HCT116 (cell line): ENCODE results near the gene CPM. TPM values are rescaled to one million over a fixed set of nuclear protein-coding genes. Genes with fewer than 3 reads are reported as not detected.

ENCODE experiments used
- ATAC-seq: fragments of 200-7000 bp; cut with Tn5 transposase; 2 replicates; pipeline ENCODE4 v1.9.1; 2020; ENCODE audit warnings: mild to moderate bottlenecking, moderate library complexity
- BruUV-seq: library from RNA; stranded (reverse); fragments of 400-500 nt; replicated peaks from 2 replicates; lab custom pipeline; 2021; lab: Mats Ljungman, UMichigan
- CTCF ChIA-PET: fragments of 300-600 bp; sonication (Branson Sonifier 250); formaldehyde crosslinking; loops from one replicate; lab custom pipeline; 2021; ENCODE audit warnings: antibody characterized with exemption; lab: Charles Lee
- POLR2A ChIA-PET: fragments of 300-600, 350-600 bp; sonication (Branson Sonifier 250); formaldehyde crosslinking; loops from one replicate; lab custom pipeline; 2021; ENCODE audit warnings: antibody characterized with exemption; lab: Charles Lee
- RAD21 ChIA-PET, 2 experiments: fragments of 300-600 bp; sonication (Branson Sonifier 250); formaldehyde crosslinking; loops; one replicate each; lab custom pipeline; 2023; ENCODE audit warnings: low total read pairs in 2 of 2; ENCODE audit not compliant: uncharacterized antibody in 2 of 2, unreplicated experiment in 2 of 2, low non-redundant PET in 1 of 2; lab: Charles Lee
- DNase-seq: peaks from one replicate; pipeline ENCODE4 v3.0.0-alpha.2; 2010; ENCODE audit warnings: low read depth, low spot score
- H2AFZ ChIP-seq: fragments of 200-600 bp; shearing (Covaris generic), sonication (generic); 2 replicates; pipeline ENCODE4 v1.6.1; 2017; ENCODE audit warnings: low read depth, mixed run types, mixed read lengths, antibody characterized with exemption, low read length; ENCODE audit not compliant: poor library complexity, severe bottlenecking
- H3K27ac ChIP-seq: 2 replicates; pipeline ENCODE4 v1.5.1; 2012; ENCODE audit warnings: low read depth, low read length
- H3K27me3 ChIP-seq: fragments of 200-600 bp; sonication (generic); 2 replicates; pipeline ENCODE4 v1.6.1; 2016; ENCODE audit warnings: mixed run types, low read length, mixed read lengths; ENCODE audit not compliant: insufficient read depth
- H3K36me3 ChIP-seq, 2 experiments: fragments of 200-500 bp in 1 of 2; fragments of 200-600 bp in 1 of 2; sonication (Bioruptor generic) in 1 of 2; sonication (generic) in 1 of 2; 2 replicates each; pipeline versions ENCODE4 v1.5.1 to v1.6.1; 2014 to 2016; ENCODE audit warnings: low read length in 2 of 2, inconsistent platforms in 1 of 2, mixed read lengths in 1 of 2, mixed run types in 1 of 2; ENCODE audit not compliant: insufficient read depth in 2 of 2, control insufficient read depth in 1 of 2
- H3K4me1 ChIP-seq, 2 experiments: fragments of 200-600 bp in 1 of 2; sonication (generic) in 1 of 2; 2 replicates each; pipeline versions ENCODE4 v1.5.1 to v1.6.1; 2012 to 2017; ENCODE audit warnings: low read length in 2 of 2, inconsistent platforms in 1 of 2, mild to moderate bottlenecking in 1 of 2, mixed read lengths in 1 of 2, mixed run types in 1 of 2, moderate library complexity in 1 of 2; ENCODE audit not compliant: insufficient read depth in 2 of 2, control insufficient read depth in 1 of 2
- H3K4me2 ChIP-seq: fragments of 200-600 bp; sonication (generic); 2 replicates; pipeline ENCODE4 v1.6.1; 2017; ENCODE audit warnings: mixed run types, low read length, mixed read lengths
- H3K4me3 ChIP-seq, 2 experiments: fragments of 200-600 bp in 1 of 2; sonication (generic) in 1 of 2; replicated peaks in 1 of 2; 2 replicates each; pipeline ENCODE4 v1.5.1; 2011 to 2016; ENCODE audit warnings: low read length in 2 of 2, control low read depth in 1 of 2, low read depth in 1 of 2, mild to moderate bottlenecking in 1 of 2, mixed read lengths in 1 of 2, mixed run types in 1 of 2
- H3K79me2 ChIP-seq: fragments of 200-600 bp; sonication (generic); 2 replicates; pipeline ENCODE4 v1.6.1; 2017; ENCODE audit warnings: mild to moderate bottlenecking, mixed run types, low read length, moderate library complexity, mixed read lengths; ENCODE audit not compliant: insufficient read depth
- H3K9ac ChIP-seq: fragments of 200-600 bp; sonication (generic); 2 replicates; pipeline ENCODE4 v1.6.1; 2016; ENCODE audit warnings: low read length, mixed read lengths
- H3K9me2 ChIP-seq: fragments of 200-600 bp; sonication (generic), shearing (Covaris generic); 2 replicates; pipeline ENCODE4 v1.6.1; 2017; ENCODE audit warnings: mixed run types, mild to moderate bottlenecking, moderate library complexity; ENCODE audit not compliant: insufficient read depth
- H3K9me3 ChIP-seq, 2 experiments: fragments of 200-500 bp in 1 of 2; fragments of 200-600 bp in 1 of 2; sonication (Bioruptor generic) in 1 of 2; sonication (generic) in 1 of 2; 2 replicates each; pipeline ENCODE4 v1.6.1; 2014 to 2017; ENCODE audit warnings: low read length in 2 of 2, mixed read lengths in 2 of 2, inconsistent platforms in 1 of 2, low read depth in 1 of 2, mild to moderate bottlenecking in 1 of 2, mixed run types in 1 of 2, moderate library complexity in 1 of 2; ENCODE audit not compliant: control insufficient read depth in 1 of 2, insufficient read depth in 1 of 2
- H4K20me1 ChIP-seq: fragments of 200-600 bp; sonication (generic), shearing (Covaris generic); 2 replicates; pipeline ENCODE4 v1.6.1; 2017; ENCODE audit warnings: mixed run types, mild to moderate bottlenecking, moderate library complexity; ENCODE audit not compliant: insufficient read depth
- CBX3 ChIP-seq: IDR thresholded peaks from 2 replicates; pipeline ENCODE4 v1.6.1; 2012; ENCODE audit warnings: low read depth
- CEBPB ChIP-seq: IDR thresholded peaks from 2 replicates; pipeline ENCODE4 v1.6.1; 2012; ENCODE audit warnings: low read depth
- EGR1 ChIP-seq: IDR thresholded peaks from 2 replicates; pipeline ENCODE4 v1.6.1; 2012; ENCODE audit warnings: low read depth
- EZH2 ChIP-seq: fragments of 200-600 bp; sonication (generic); IDR thresholded peaks from 2 replicates; pipeline ENCODE4 v1.6.1; 2017; ENCODE audit warnings: antibody characterized with exemption, mixed run types
- EZH2phosphoT487 ChIP-seq: fragments of 200-600 bp; IDR thresholded peaks from 2 replicates; pipeline ENCODE4 v1.6.1; 2018; ENCODE audit warnings: antibody characterized with exemption, borderline replicate concordance
- FOSL1 ChIP-seq: IDR thresholded peaks from 2 replicates; pipeline ENCODE4 v1.6.1; 2012; ENCODE audit warnings: low read depth
- JUND ChIP-seq: IDR thresholded peaks from 2 replicates; pipeline ENCODE4 v1.6.1; 2012
- POLR2A ChIP-seq: IDR thresholded peaks from 2 replicates; pipeline ENCODE4 v1.7.0; 2011; ENCODE audit warnings: borderline replicate concordance; ENCODE audit not compliant: insufficient read depth, insufficient read length; ENCODE audit errors: extremely low read depth
- POLR2AphosphoS5 ChIP-seq: IDR thresholded peaks from 2 replicates; pipeline ENCODE4 v1.6.1; 2011; ENCODE audit warnings: mild to moderate bottlenecking, low read depth, low read length, moderate library complexity
- RAD21 ChIP-seq: IDR thresholded peaks from 2 replicates; pipeline ENCODE4 v1.6.1; 2012; ENCODE audit warnings: low read depth, mild to moderate bottlenecking
- SIN3A ChIP-seq: IDR thresholded peaks from 2 replicates; pipeline ENCODE4 v1.6.1; 2012; ENCODE audit warnings: low read depth
- SP1 ChIP-seq: IDR thresholded peaks from 2 replicates; pipeline ENCODE4 v1.6.1; 2012; ENCODE audit warnings: low read depth
- SRF ChIP-seq: IDR thresholded peaks from 2 replicates; pipeline ENCODE4 v1.6.1; 2012; ENCODE audit warnings: low read depth
- YY1 ChIP-seq: IDR thresholded peaks from 2 replicates; pipeline ENCODE4 v1.6.1; 2011; ENCODE audit warnings: low read length, low read depth, moderate library complexity, mild to moderate bottlenecking; ENCODE audit not compliant: insufficient replicate concordance; ENCODE audit errors: extremely low read depth
- ZNF274 ChIP-seq: fragments of 200-500 bp; sonication (Bioruptor generic); IDR thresholded peaks from 2 replicates; pipeline ENCODE4 v1.6.1; 2014; ENCODE audit warnings: mild to moderate bottlenecking, low read depth, low read length, inconsistent platforms
- intact Hi-C: fragments of 100-400 bp; cut with micrococcal nuclease; formaldehyde crosslinking; loops from 2 replicates; pipeline ENCODE4 v1.10.0; 2022
- total RNA-seq: library from RNA; stranded (reverse); gene quantifications from one replicate; pipeline ENCODE4 v1.2.1, GENCODE V29; 2021; ENCODE audit not compliant: unreplicated experiment
- TF ChIP-seq, protein P1 (sequence below): IDR thresholded peaks from 2 replicates; pipeline ENCODE4 v1.6.1; 2012
- TF ChIP-seq, protein P2 (sequence below): IDR thresholded peaks from 2 replicates; pipeline ENCODE4 v1.6.1; 2012; ENCODE audit warnings: low read depth
- TF ChIP-seq, protein P3 (sequence below): IDR thresholded peaks from 2 replicates; pipeline ENCODE4 v1.6.1; 2011; ENCODE audit warnings: mild to moderate bottlenecking, low read length, moderate library complexity; ENCODE audit not compliant: insufficient replicate concordance; ENCODE audit errors: extremely low read depth

CPM gene
- total RNA-seq, 1 experiment from 2014 or later = 5.3 TPM

DNA sequence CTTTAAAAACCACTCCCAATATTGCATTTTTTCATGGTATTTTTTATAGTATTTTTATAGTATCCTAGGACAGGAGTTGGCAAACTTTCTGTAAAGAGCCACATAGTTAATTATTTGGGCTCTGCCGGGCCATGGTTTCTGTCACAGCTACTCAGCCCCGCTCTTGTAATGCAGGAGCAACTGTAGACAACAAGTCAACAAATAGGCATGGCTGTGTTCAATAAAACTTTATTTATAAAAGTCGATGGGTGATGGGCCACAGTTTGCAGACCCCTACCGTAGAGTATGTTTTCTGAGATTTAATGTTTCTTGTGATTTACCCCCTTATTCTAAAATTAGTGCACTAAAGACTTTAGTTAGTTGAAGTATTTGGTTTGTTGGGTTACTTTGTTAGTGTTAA, 99.5 kb downstream of the CPM start:
- Histone ChIP-seq H3K79me2 (peaks cover 58% of the 10 kb centered on the region), H3K27ac (no peak overlapping the region), H3K4me1 (no peaks in the 10 kb centered on the region), H3K36me3 (peaks cover 47 to 60% of the 10 kb centered on the region in 2 experiments), H3K27me3 (no peaks in the 10 kb centered on the region), H3K4me2 (no peak overlapping the region), H3K4me3 (no peak overlapping the region), H3K9ac (no peak overlapping the region), H3K9me2 (no peaks in the 10 kb centered on the region), H4K20me1 (peaks cover 9% of the 10 kb centered on the region), H2AFZ (no peak overlapping the region), H3K9me3 (no peaks in the 10 kb centered on the region)
- no peak for TF ChIP-seq RAD21
- no peak for TF ChIP-seq POLR2AphosphoS5
- TF ChIP-seq FOSL1 = no peak
- TF ChIP-seq SP1 = no peak
- no peak for TF ChIP-seq CEBPB
- TF ChIP-seq EZH2 = no peak
- intact Hi-C loops = no loop called here
- ChIA-PET POLR2A (no interaction called here), CTCF (no interaction called here), RAD21 (no interaction called here)
- ATAC-seq = no peak
- BruUV-seq = no TSS peak
- no peak for DNase-seq

DNA sequence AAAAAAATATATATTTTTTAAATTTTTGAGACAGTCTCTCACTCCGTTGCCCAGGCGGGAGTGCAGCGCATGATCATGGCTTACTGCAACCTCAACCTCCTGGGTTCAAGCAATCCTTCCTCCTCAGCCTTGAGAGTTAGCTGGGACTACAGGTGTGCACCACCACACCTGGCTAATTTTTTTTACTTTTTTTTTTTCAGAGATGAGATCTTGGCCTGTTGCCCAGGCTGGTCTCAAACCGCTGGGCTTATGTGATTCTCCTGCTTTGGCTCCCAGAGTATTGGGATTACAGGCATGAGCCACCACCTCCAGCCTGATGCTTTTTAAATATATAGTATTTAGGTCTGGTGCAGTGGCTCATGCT, 100.5 kb downstream of the CPM start:
- ChIA-PET CTCF (no interaction called here), POLR2A (no interaction called here), RAD21 (no interaction called here)
- no peaks in the 10 kb centered on the region for H3K9me3 ChIP-seq
- intact Hi-C loops = no loop called here
- no TSS peak for BruUV-seq
- no peak overlapping the region for H3K27ac ChIP-seq
- ATAC-seq = no peak
- peaks cover 4% of the 10 kb centered on the region; the same call in 1 of the 2 replicates for H4K20me1 ChIP-seq
- H3K9me2 ChIP-seq = no peaks in the 10 kb centered on the region
- no peaks in the 10 kb centered on the region for H3K27me3 ChIP-seq
- no peak overlapping the region for H3K4me2 ChIP-seq
- peaks cover 55% of the 10 kb centered on the region for H3K79me2 ChIP-seq
- DNase-seq = no peak
- H3K9ac ChIP-seq = no peak overlapping the region
- H3K4me1 ChIP-seq = no peaks in the 10 kb centered on the region
- no peak overlapping the region for H2AFZ ChIP-seq
- peaks cover 44 to 55% of the 10 kb centered on the region in 2 experiments for H3K36me3 ChIP-seq
- no peak overlapping the region for H3K4me3 ChIP-seq
- TF ChIP-seq CEBPB (no peak), SRF (no peak), CBX3 (no peak), EZH2phosphoT487 (no peak), SP1 (no peak), JUND (no peak), POLR2A (no peak), EGR1 (no peak), YY1 (no peak), ZNF274 (no peak), RAD21 (no peak), SIN3A (no peak), EZH2 (no peak), FOSL1 (no peak)
- TF ChIP-seq, protein P1, sequence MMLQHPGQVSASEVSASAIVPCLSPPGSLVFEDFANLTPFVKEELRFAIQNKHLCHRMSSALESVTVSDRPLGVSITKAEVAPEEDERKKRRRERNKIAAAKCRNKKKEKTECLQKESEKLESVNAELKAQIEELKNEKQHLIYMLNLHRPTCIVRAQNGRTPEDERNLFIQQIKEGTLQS = no peak
- TF ChIP-seq, protein P2, sequence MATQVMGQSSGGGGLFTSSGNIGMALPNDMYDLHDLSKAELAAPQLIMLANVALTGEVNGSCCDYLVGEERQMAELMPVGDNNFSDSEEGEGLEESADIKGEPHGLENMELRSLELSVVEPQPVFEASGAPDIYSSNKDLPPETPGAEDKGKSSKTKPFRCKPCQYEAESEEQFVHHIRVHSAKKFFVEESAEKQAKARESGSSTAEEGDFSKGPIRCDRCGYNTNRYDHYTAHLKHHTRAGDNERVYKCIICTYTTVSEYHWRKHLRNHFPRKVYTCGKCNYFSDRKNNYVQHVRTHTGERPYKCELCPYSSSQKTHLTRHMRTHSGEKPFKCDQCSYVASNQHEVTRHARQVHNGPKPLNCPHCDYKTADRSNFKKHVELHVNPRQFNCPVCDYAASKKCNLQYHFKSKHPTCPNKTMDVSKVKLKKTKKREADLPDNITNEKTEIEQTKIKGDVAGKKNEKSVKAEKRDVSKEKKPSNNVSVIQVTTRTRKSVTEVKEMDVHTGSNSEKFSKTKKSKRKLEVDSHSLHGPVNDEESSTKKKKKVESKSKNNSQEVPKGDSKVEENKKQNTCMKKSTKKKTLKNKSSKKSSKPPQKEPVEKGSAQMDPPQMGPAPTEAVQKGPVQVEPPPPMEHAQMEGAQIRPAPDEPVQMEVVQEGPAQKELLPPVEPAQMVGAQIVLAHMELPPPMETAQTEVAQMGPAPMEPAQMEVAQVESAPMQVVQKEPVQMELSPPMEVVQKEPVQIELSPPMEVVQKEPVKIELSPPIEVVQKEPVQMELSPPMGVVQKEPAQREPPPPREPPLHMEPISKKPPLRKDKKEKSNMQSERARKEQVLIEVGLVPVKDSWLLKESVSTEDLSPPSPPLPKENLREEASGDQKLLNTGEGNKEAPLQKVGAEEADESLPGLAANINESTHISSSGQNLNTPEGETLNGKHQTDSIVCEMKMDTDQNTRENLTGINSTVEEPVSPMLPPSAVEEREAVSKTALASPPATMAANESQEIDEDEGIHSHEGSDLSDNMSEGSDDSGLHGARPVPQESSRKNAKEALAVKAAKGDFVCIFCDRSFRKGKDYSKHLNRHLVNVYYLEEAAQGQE = no peak
- TF ChIP-seq, protein P3, sequence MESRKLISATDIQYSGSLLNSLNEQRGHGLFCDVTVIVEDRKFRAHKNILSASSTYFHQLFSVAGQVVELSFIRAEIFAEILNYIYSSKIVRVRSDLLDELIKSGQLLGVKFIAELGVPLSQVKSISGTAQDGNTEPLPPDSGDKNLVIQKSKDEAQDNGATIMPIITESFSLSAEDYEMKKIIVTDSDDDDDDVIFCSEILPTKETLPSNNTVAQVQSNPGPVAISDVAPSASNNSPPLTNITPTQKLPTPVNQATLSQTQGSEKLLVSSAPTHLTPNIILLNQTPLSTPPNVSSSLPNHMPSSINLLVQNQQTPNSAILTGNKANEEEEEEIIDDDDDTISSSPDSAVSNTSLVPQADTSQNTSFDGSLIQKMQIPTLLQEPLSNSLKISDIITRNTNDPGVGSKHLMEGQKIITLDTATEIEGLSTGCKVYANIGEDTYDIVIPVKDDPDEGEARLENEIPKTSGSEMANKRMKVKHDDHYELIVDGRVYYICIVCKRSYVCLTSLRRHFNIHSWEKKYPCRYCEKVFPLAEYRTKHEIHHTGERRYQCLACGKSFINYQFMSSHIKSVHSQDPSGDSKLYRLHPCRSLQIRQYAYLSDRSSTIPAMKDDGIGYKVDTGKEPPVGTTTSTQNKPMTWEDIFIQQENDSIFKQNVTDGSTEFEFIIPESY = no peak
